WTC11 (cell line): Measurements from ENCODE around the gene MTNR1B.

Experiments used
- FOXP1 ChIP-seq: sonication (generic); formaldehyde crosslinking; IDR thresholded peaks from 2 replicates; pipeline ENCODE4 v1.8.0; 2022; ENCODE audit warnings: missing genetic modification reagents, mild to moderate bottlenecking, moderate library complexity, borderline replicate concordance
- TF ChIP-seq, protein P1 (sequence below): sonication (generic); formaldehyde crosslinking; IDR thresholded peaks from 2 replicates; pipeline ENCODE4 v1.8.0; 2022; ENCODE audit warnings: mild to moderate bottlenecking, missing genetic modification reagents
- TF ChIP-seq, protein P2 (sequence below): fragments of 200-600 bp; IDR thresholded peaks from 2 replicates; pipeline ENCODE4 v1.8.0; 2022; ENCODE audit warnings: antibody characterized with exemption

DNA sequence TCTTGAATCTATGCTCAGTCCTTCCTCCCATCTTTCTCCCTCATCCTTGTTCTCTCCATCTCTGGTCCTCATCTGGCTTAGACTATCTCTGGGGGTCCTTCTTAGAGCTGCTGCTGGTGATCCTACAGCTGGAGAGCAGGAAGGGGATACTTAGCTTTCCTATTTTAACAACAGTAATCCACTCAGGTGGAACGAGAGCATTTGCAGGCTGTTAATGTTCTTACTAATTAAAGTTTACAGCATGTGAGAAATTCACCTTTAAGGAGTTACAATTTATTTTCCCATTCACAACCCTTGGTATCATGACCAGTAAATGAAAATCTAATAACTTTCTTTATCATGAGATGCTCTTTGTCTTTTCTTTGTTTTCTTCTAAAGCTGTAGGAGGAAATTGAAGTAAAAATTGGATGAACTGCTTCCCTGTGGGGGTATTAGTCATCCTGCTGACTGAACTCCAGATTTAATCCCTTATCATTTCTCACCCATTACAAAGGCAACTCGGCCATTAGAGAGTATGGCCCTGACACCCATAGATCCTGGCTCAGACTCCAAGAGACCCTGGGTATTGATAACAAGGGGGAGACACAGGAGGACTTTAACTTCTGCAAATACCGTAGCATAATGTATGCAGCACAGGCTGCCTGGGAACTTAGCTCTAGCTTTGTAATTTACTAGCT is 37.6 kb upstream of the MTNR1B start:
- TF ChIP-seq, protein P1, sequence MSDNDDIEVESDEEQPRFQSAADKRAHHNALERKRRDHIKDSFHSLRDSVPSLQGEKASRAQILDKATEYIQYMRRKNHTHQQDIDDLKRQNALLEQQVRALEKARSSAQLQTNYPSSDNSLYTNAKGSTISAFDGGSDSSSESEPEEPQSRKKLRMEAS (CRISPR knock-in tag), result no peak
- TF ChIP-seq, protein P2, sequence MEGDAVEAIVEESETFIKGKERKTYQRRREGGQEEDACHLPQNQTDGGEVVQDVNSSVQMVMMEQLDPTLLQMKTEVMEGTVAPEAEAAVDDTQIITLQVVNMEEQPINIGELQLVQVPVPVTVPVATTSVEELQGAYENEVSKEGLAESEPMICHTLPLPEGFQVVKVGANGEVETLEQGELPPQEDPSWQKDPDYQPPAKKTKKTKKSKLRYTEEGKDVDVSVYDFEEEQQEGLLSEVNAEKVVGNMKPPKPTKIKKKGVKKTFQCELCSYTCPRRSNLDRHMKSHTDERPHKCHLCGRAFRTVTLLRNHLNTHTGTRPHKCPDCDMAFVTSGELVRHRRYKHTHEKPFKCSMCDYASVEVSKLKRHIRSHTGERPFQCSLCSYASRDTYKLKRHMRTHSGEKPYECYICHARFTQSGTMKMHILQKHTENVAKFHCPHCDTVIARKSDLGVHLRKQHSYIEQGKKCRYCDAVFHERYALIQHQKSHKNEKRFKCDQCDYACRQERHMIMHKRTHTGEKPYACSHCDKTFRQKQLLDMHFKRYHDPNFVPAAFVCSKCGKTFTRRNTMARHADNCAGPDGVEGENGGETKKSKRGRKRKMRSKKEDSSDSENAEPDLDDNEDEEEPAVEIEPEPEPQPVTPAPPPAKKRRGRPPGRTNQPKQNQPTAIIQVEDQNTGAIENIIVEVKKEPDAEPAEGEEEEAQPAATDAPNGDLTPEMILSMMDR, result no peak
- no peak for TF ChIP-seq FOXP1 (CRISPR knock-in tag)
